A549 (cell line): ENCODE data around the gene DMRT3. TPM values are rescaled to one million over a fixed set of nuclear protein-coding genes. Genes with fewer than 3 reads are reported as not detected.

Source experiments
- ATAC-seq, 2 experiments: fragments of 200-7000 bp in 1 of 2; fragments of >200 bp in 1 of 2; cut with Nextera tagmentation in 1 of 2; cut with Tn5 transposase in 1 of 2; 3 replicates each; pipeline versions ENCODE4 v1.8.0 to v1.9.1; 2018 to 2020; ENCODE audit warnings: mild to moderate bottlenecking in 1 of 2, moderate library complexity in 1 of 2
- CTCF ChIA-PET: fragments of 300-600 bp; sonication (Branson Sonifier 250); formaldehyde crosslinking; extraction: SDS; loops from one replicate; lab custom pipeline; 2021; ENCODE audit warnings: antibody characterized with exemption, inconsistent platforms; lab: Yijun Ruan, JAX
- POLR2A ChIA-PET: fragments of 350-600 bp; formaldehyde crosslinking; extraction: SDS; loops from one replicate; lab custom pipeline; 2021; ENCODE audit warnings: antibody characterized with exemption, inconsistent platforms; lab: Yijun Ruan, JAX
- DNase-seq, 2 experiments: peaks; one replicate each; pipeline versions ENCODE4 v3.0.0 to v3.0.0-alpha.2; 2011 to 2016; ENCODE audit warnings: low read depth in 1 of 2, low spot score in 1 of 2
- FAIRE-seq: peaks from 2 replicates; lab custom pipeline; 2011; peaks lifted over from hg19 to GRCh38; lab: Jason Lieb, UNC
- H3K27ac ChIP-seq, 2 experiments: fragments of >200 bp; sonication (Bioruptor Twin); formaldehyde crosslinking; 3 replicates each; pipeline ENCODE4 v1.5.1; 2016 to 2017
- H3K4me1 ChIP-seq: fragments of >200 bp; sonication (Bioruptor Twin); formaldehyde crosslinking; 3 replicates; pipeline ENCODE4 v1.6.1; 2016
- H3K4me2 ChIP-seq: fragments of >200 bp; sonication (Bioruptor Twin); formaldehyde crosslinking; 3 replicates; pipeline ENCODE4 v1.6.1; 2016
- H3K4me3 ChIP-seq: fragments of >200 bp; sonication (Bioruptor Twin); formaldehyde crosslinking; 3 replicates; pipeline ENCODE4 v1.5.1; 2016
- H3K9me3 ChIP-seq: fragments of >200 bp; sonication (Bioruptor Twin); formaldehyde crosslinking; 3 replicates; pipeline ENCODE4 v1.6.1; 2016
- CBX2 ChIP-seq: fragments of 200-600 bp; sonication (generic); IDR thresholded peaks from 2 replicates; pipeline ENCODE4 v1.6.1; 2016; ENCODE audit warnings: low read depth, mild to moderate bottlenecking, borderline replicate concordance
- CHD2 ChIP-seq: fragments of 150-350 bp; IDR thresholded peaks from 2 replicates; pipeline ENCODE4 v1.6.1; 2014; ENCODE audit warnings: low read length; ENCODE audit not compliant: partially characterized antibody
- CHD4 ChIP-seq: fragments of 200-600 bp; sonication (generic); IDR thresholded peaks from 2 replicates; pipeline ENCODE4 v1.6.1; 2016; ENCODE audit warnings: antibody characterized with exemption, mild to moderate bottlenecking, borderline replicate concordance
- FOSL2 ChIP-seq, 2 experiments: fragments of 450-650 bp in 1 of 2; fragments of >200 bp in 1 of 2; sonication (Bioruptor Twin) in 1 of 2; formaldehyde crosslinking; IDR thresholded peaks; 2 replicates each; pipeline versions ENCODE4 v1.5.0 to v1.6.1; 2016 to 2020; ENCODE audit warnings: mild to moderate bottlenecking in 1 of 2, moderate library complexity in 1 of 2
- FOXS1 ChIP-seq: fragments of 250-450 bp; sonication (Bioruptor Pico); IDR thresholded peaks from 2 replicates; pipeline ENCODE4 v1.5.0; 2020; ENCODE audit warnings: mild to moderate bottlenecking, moderate library complexity
- HDAC2 ChIP-seq: fragments of 200-600 bp; sonication (generic); IDR thresholded peaks from 2 replicates; pipeline ENCODE4 v1.6.1; 2016
- HES2 ChIP-seq: fragments of >200 bp; sonication (Bioruptor Twin); formaldehyde crosslinking; IDR thresholded peaks from 2 replicates; pipeline ENCODE4 v1.6.1; 2016
- HMGXB4 ChIP-seq: fragments of 250-450 bp; sonication (Bioruptor Pico); IDR thresholded peaks from 2 replicates; pipeline ENCODE4 v1.5.0; 2021; ENCODE audit warnings: mild to moderate bottlenecking, moderate library complexity, borderline replicate concordance
- HOXA7 ChIP-seq: fragments of 250-450 bp; sonication (Bioruptor Pico); IDR thresholded peaks from 2 replicates; pipeline ENCODE4 v1.5.0; 2020; ENCODE audit warnings: mild to moderate bottlenecking, moderate library complexity
- HOXB13 ChIP-seq: fragments of 250-450 bp; sonication (Bioruptor Pico); IDR thresholded peaks from 2 replicates; pipeline ENCODE4 v1.5.0; 2020; ENCODE audit warnings: low read depth, mild to moderate bottlenecking, moderate library complexity
- JUNB ChIP-seq: fragments of >200 bp; sonication (Bioruptor Twin); formaldehyde crosslinking; IDR thresholded peaks from 2 replicates; pipeline ENCODE4 v1.6.1; 2016
- KDM5A ChIP-seq: fragments of 200-600 bp; sonication (generic); IDR thresholded peaks from 2 replicates; pipeline ENCODE4 v1.6.1; 2016; ENCODE audit warnings: antibody characterized with exemption, mild to moderate bottlenecking
- MAFK ChIP-seq: fragments of 450-650 bp; IDR thresholded peaks from 2 replicates; pipeline ENCODE4 v1.6.1; 2014; ENCODE audit not compliant: partially characterized antibody
- NR3C1 ChIP-seq: fragments of >200 bp; sonication (Bioruptor Twin); formaldehyde crosslinking; IDR thresholded peaks from 3 replicates; pipeline ENCODE4 v1.6.1; 2017
- RARB ChIP-seq: fragments of 250-450 bp; sonication (Bioruptor Pico); IDR thresholded peaks from 2 replicates; pipeline ENCODE4 v1.8.0; 2021; ENCODE audit warnings: mild to moderate bottlenecking, moderate library complexity
- RNF2 ChIP-seq: fragments of 200-600 bp; sonication (generic); IDR thresholded peaks from 2 replicates; pipeline ENCODE4 v1.6.1; 2016; ENCODE audit warnings: low read depth, mild to moderate bottlenecking, antibody characterized with exemption, moderate library complexity, borderline replicate concordance
- TFCP2L1 ChIP-seq: fragments of 250-450 bp; sonication (Bioruptor Pico); IDR thresholded peaks from 2 replicates; pipeline ENCODE4 v1.5.0; 2021; ENCODE audit warnings: mild to moderate bottlenecking
- USF2 ChIP-seq: fragments of 450-650 bp; IDR thresholded peaks from 2 replicates; pipeline ENCODE4 v1.6.1; 2014; ENCODE audit warnings: antibody characterized with exemption
- ZC3H11A ChIP-seq: fragments of 450-650 bp; IDR thresholded peaks from 2 replicates; pipeline ENCODE4 v1.6.1; 2014; ENCODE audit warnings: antibody characterized with exemption, mild to moderate bottlenecking
- ZFP36 ChIP-seq: fragments of 450-650 bp; IDR thresholded peaks from 2 replicates; pipeline ENCODE4 v1.6.1; 2014; ENCODE audit warnings: borderline replicate concordance; ENCODE audit not compliant: partially characterized antibody
- WGBS: methylation state at CpG from one replicate; pipeline ENCODE4 v1.1.6; 2017; ENCODE audit errors: missing lambda C conversion rate; 5-methylcytosine and 5-hydroxymethylcytosine counted together
- polyA plus RNA-seq, 4 experiments: library from polyadenylated mRNA; depleted of rRNA in 3 of 4; stranded (reverse); fragments of >200 nt; fragmentation: RNase III in 1 of 4; extraction: RNeasy Plus Mini Kit Qiagen cat#74134 plus additional on column Dnase treatment in 1 of 4; gene quantifications; 2 replicates in 3 of 4; 3 replicates in 1 of 4; pipeline ENCODE4 v1.2.3, GENCODE V29; 2011 to 2017
- TF ChIP-seq, protein P1 (sequence below): IDR thresholded peaks from 2 replicates; pipeline ENCODE4 v1.6.1; 2012; ENCODE audit warnings: low read depth, borderline replicate concordance
- TF ChIP-seq, protein P2 (sequence below): IDR thresholded peaks from 2 replicates; pipeline ENCODE4 v1.6.1; 2012

Gene DMRT3
- polyA plus RNA-seq, 2 of the 4 experiments (the other 2 are of a cell fraction) = not detected

GRCh38 chr9:970151-970996, 6.1 kb upstream of the DMRT3 start:
- WGBS = 47% methylated on average over 38 of the region's 57 CpGs
- DNase-seq (no peak), ATAC-seq (no peak), FAIRE-seq (no peak)
- no peaks in the 10 kb centered on the region for H3K4me1 ChIP-seq
- TF ChIP-seq, protein P1, sequence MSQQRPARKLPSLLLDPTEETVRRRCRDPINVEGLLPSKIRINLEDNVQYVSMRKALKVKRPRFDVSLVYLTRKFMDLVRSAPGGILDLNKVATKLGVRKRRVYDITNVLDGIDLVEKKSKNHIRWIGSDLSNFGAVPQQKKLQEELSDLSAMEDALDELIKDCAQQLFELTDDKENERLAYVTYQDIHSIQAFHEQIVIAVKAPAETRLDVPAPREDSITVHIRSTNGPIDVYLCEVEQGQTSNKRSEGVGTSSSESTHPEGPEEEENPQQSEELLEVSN = no peak
- TF ChIP-seq MAFK (no peak), TFCP2L1 (no peak), HES2 (no peak), CHD2 (no peak), FOXS1 (CRISPR knock-in tag) (no peak), FOSL2 (IDR thresholded peaks at IDR 0.05) (no peak), FOSL2 (CRISPR knock-in tag; IDR thresholded peaks at IDR 0.05) (no peak), RNF2 (no peak), ZC3H11A (no peak), USF2 (no peak), ZFP36 (no peak), HOXB13 (CRISPR knock-in tag) (no peak), HOXA7 (CRISPR knock-in tag) (no peak), NR3C1 (no peak)
- H3K4me2 ChIP-seq = no peak overlapping the region
- CTCF ChIA-PET = interaction anchor here (0.5 to 1.2 kb wide), 3 partner anchors 35 to 660 kb away, joined by 3 read pairs; no protein-coding TSS in a partner anchor
- POLR2A ChIA-PET = no interaction called here
- no peak overlapping the region for H3K27ac ChIP-seq
- H3K4me3 ChIP-seq = no peak overlapping the region
- peaks cover 3% of the 10 kb centered on the region; the same call in 1 of the 3 replicates for H3K9me3 ChIP-seq

DNA sequence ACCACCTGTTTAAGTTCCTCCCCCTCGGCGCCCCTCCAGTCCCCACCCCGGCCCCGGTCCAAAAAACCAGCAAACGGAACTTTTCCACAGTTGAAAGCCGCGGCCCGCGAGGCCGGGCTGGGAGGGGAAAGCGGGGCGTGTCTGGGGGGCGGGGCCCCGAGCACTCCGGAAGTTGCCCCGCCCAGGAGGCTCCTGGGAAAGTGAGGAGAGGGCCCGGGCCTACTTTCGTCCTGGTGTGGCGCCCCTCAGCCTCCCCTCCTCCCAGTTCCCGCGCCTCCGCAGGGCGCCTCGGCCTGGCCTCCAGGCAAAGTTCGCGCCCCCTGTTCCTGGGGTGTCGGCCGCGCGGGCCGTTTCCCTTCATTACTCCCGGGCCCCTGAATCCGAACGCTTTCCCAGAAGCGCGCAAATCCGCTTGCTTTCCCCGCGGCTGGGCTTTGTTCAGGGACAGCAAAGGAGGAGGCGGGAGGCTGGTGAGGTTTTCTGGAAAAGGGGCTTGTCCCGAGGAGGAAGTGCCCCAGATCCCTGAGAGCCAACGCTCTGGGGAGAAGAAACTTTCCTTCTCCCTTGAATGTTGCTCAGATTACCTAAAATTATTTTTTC, 4.5 kb upstream of the DMRT3 start:
- H3K27ac ChIP-seq = no peak overlapping the region
- no peak for ATAC-seq
- 57% methylated on average over 31 of the region's 42 CpGs for WGBS
- peaks cover 3% of the 10 kb centered on the region; the same call in 1 of the 3 replicates for H3K9me3 ChIP-seq
- no peak for FAIRE-seq
- ChIA-PET POLR2A (no interaction called here), CTCF (no interaction called here)
- peaks cover 4% of the 10 kb centered on the region; the same call in 1 of the 3 replicates for H3K4me1 ChIP-seq
- no peak overlapping the region for H3K4me2 ChIP-seq
- H3K4me3 ChIP-seq = no peak overlapping the region
- no peak for TF ChIP-seq RARB (CRISPR knock-in tag)
- no peak for TF ChIP-seq CHD2
- TF ChIP-seq, protein P2, sequence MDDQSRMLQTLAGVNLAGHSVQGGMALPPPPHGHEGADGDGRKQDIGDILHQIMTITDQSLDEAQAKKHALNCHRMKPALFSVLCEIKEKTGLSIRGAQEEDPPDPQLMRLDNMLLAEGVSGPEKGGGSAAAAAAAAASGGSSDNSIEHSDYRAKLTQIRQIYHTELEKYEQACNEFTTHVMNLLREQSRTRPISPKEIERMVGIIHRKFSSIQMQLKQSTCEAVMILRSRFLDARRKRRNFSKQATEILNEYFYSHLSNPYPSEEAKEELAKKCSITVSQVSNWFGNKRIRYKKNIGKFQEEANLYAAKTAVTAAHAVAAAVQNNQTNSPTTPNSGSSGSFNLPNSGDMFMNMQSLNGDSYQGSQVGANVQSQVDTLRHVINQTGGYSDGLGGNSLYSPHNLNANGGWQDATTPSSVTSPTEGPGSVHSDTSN = no peak
- no peak for TF ChIP-seq JUNB
- TF ChIP-seq, protein P1 = no peak
- TF ChIP-seq RNF2 = no peak
- no peak for TF ChIP-seq HMGXB4 (CRISPR knock-in tag)
- TF ChIP-seq CHD4 = no peak
- no peak for TF ChIP-seq KDM5A
- TF ChIP-seq HDAC2 = no peak
- no peak for TF ChIP-seq CBX2
- no peak for TF ChIP-seq USF2
- DNase-seq = no peak
